Measurements from ENCODE around the gene B4GALNT1.

B4GALNT1 gene

GRCh38 chr12:57604454-57604991 is 28.5 kb downstream of the B4GALNT1 start, which contains the start of gene DTX3:
Gene DTX3 (plus strand): TSS chr12:57604824. CDS start chr12:57606518, 1,694 bp downstream.
- Histone ChIP-seq H3K9me3 (ENCODE audit: insufficient read depth, low read depth, low read length) (no peaks in the 10 kb centered on the region), H3K4me1 (ENCODE audit: insufficient read depth, low read length) (peaks cover 15% of the 10 kb centered on the region; the same call in 1 of the 2 replicates), H3K36me3 (ENCODE audit: insufficient read depth, low read depth, low read length) (peaks cover 48% of the 10 kb centered on the region), H3K4me3 (ENCODE audit: low read length) (peak within 1 kb of the TSS; percentile 88), H3K27me3 (ENCODE audit: insufficient read depth, low read length) (no peaks in the 10 kb centered on the region), H3K9ac (ENCODE audit: low read depth, low read length) (peak within 1 kb of the TSS; percentile 86), H3K27ac (ENCODE audit: low read length) (peak within 1 kb of the TSS; percentile 72)

- Histone ChIP-seq H3K9ac (ENCODE audit: low read depth, low read length) (peak overlapping the region; percentile 86), H3K27me3 (ENCODE audit: insufficient read depth, low read length) (no peaks in the 10 kb centered on the region), H3K36me3 (ENCODE audit: insufficient read depth, low read depth, low read length) (peaks cover 53% of the 10 kb centered on the region), H3K27ac (ENCODE audit: low read length) (peak overlapping the region; percentile 69), H3K4me1 (ENCODE audit: insufficient read depth, low read length) (peaks cover 14% of the 10 kb centered on the region; the same call in 1 of the 2 replicates), H3K9me3 (ENCODE audit: insufficient read depth, low read depth, low read length) (no peaks in the 10 kb centered on the region), H3K4me3 (ENCODE audit: low read length) (peak overlapping the region; percentile 88)
Measured at GRCh38 chr12:57603815-57604453, 29.1 kb downstream of the B4GALNT1 start.

GRCh38 chr12:57603324-57603723 is 29.7 kb downstream of the B4GALNT1 start:
- H3K9me3 ChIP-seq (ENCODE audit: insufficient read depth, low read depth, low read length) = no peaks in the 10 kb centered on the region
- peak overlapping the region; percentile 88; the same call in 1 of the 2 replicates for H3K4me3 ChIP-seq (ENCODE audit: low read length)
- H3K36me3 ChIP-seq (ENCODE audit: insufficient read depth, low read depth, low read length) = peaks cover 52% of the 10 kb centered on the region
- H3K27me3 ChIP-seq (ENCODE audit: insufficient read depth, low read length) = no peaks in the 10 kb centered on the region
- H3K9ac ChIP-seq (ENCODE audit: low read depth, low read length) = peak overlapping the region; percentile 86; the same call in 1 of the 2 replicates
- peaks cover 10% of the 10 kb centered on the region; the same call in 1 of the 2 replicates for H3K4me1 ChIP-seq (ENCODE audit: insufficient read depth, low read length)
- no peak overlapping the region for H3K27ac ChIP-seq (ENCODE audit: low read length)

- peaks cover 10% of the 10 kb centered on the region; the same call in 1 of the 2 replicates for H3K4me1 ChIP-seq (ENCODE audit: insufficient read depth, low read length)
- H3K4me3 ChIP-seq (ENCODE audit: low read length) = no peak overlapping the region
- H3K27me3 ChIP-seq (ENCODE audit: insufficient read depth, low read length) = no peaks in the 10 kb centered on the region
- peaks cover 50% of the 10 kb centered on the region for H3K36me3 ChIP-seq (ENCODE audit: insufficient read depth, low read depth, low read length)
- no peak overlapping the region for H3K27ac ChIP-seq (ENCODE audit: low read length)
- no peaks in the 10 kb centered on the region for H3K9me3 ChIP-seq (ENCODE audit: insufficient read depth, low read depth, low read length)
- no peak overlapping the region for H3K9ac ChIP-seq (ENCODE audit: low read depth, low read length)
Measured at GRCh38 chr12:57602544-57602943, 30.5 kb downstream of the B4GALNT1 start.

- peaks cover 8% of the 10 kb centered on the region; the same call in 1 of the 2 replicates for H3K4me1 ChIP-seq (ENCODE audit: insufficient read depth, low read length)
- no peaks in the 10 kb centered on the region for H3K27me3 ChIP-seq (ENCODE audit: insufficient read depth, low read length)
- H3K9ac ChIP-seq (ENCODE audit: low read depth, low read length) = no peak overlapping the region
- no peak overlapping the region for H3K4me3 ChIP-seq (ENCODE audit: low read length)
- H3K27ac ChIP-seq (ENCODE audit: low read length) = no peak overlapping the region
- no peaks in the 10 kb centered on the region for H3K9me3 ChIP-seq (ENCODE audit: insufficient read depth, low read depth, low read length)
- peaks cover 65% of the 10 kb centered on the region for H3K36me3 ChIP-seq (ENCODE audit: insufficient read depth, low read depth, low read length)
Measured at GRCh38 chr12:57600395-57600794, 32.6 kb downstream of the B4GALNT1 start.

GRCh38 chr12:57593187-57593586 is 39.8 kb downstream of the B4GALNT1 start:
- H3K36me3 ChIP-seq (ENCODE audit: insufficient read depth, low read depth, low read length) = peaks cover 32% of the 10 kb centered on the region
- H3K9me3 ChIP-seq (ENCODE audit: insufficient read depth, low read depth, low read length) = no peaks in the 10 kb centered on the region
- H3K27ac ChIP-seq (ENCODE audit: low read length) = no peak overlapping the region
- 0 out of 2 replicates have a peak, but pooled peaks cover 5% of the 10 kb centered on the region for H3K4me1 ChIP-seq (ENCODE audit: insufficient read depth, low read length)
- no peak overlapping the region for H3K9ac ChIP-seq (ENCODE audit: low read depth, low read length)
- no peak overlapping the region for H3K4me3 ChIP-seq (ENCODE audit: low read length)
- peaks cover 10% of the 10 kb centered on the region for H3K27me3 ChIP-seq (ENCODE audit: insufficient read depth, low read length)

GRCh38 chr12:57592551-57593165 is 40.3 kb downstream of the B4GALNT1 start:
- Histone ChIP-seq H3K36me3 (ENCODE audit: insufficient read depth, low read depth, low read length) (peaks cover 31% of the 10 kb centered on the region), H3K4me3 (ENCODE audit: low read length) (peak overlapping the region; percentile 93; the same call in 1 of the 2 replicates), H3K9me3 (ENCODE audit: insufficient read depth, low read depth, low read length) (no peaks in the 10 kb centered on the region)

GRCh38 chr12:57591782-57592325 is 41.1 kb downstream of the B4GALNT1 start:
- H3K4me1 ChIP-seq (ENCODE audit: insufficient read depth, low read length) = 0 out of 2 replicates have a peak, but pooled peaks cover 5% of the 10 kb centered on the region
- peaks cover 24% of the 10 kb centered on the region for H3K36me3 ChIP-seq (ENCODE audit: insufficient read depth, low read depth, low read length)
- H3K4me3 ChIP-seq (ENCODE audit: low read length) = peak overlapping the region; percentile 93
- H3K9me3 ChIP-seq (ENCODE audit: insufficient read depth, low read depth, low read length) = no peaks in the 10 kb centered on the region
- H3K27me3 ChIP-seq (ENCODE audit: insufficient read depth, low read length) = peaks cover 16% of the 10 kb centered on the region
- H3K27ac ChIP-seq (ENCODE audit: low read length) = no peak overlapping the region
- H3K9ac ChIP-seq (ENCODE audit: low read depth, low read length) = peak overlapping the region; percentile 85

More at GRCh38 chr12:57592551-57593165, 40.3 kb downstream of the B4GALNT1 start:
- peaks cover 15% of the 10 kb centered on the region for H3K27me3 ChIP-seq (ENCODE audit: insufficient read depth, low read length)
- H3K27ac ChIP-seq (ENCODE audit: low read length) = no peak overlapping the region
- 0 out of 2 replicates have a peak, but pooled peaks cover 5% of the 10 kb centered on the region for H3K4me1 ChIP-seq (ENCODE audit: insufficient read depth, low read length)
- peak overlapping the region; percentile 85; the same call in 1 of the 2 replicates for H3K9ac ChIP-seq (ENCODE audit: low read depth, low read length)

- peaks cover 16% of the 10 kb centered on the region for H3K27me3 ChIP-seq (ENCODE audit: insufficient read depth, low read length)
- 0 out of 2 replicates have a peak, but pooled peaks cover 5% of the 10 kb centered on the region for H3K4me1 ChIP-seq (ENCODE audit: insufficient read depth, low read length)
- peak within 1 kb of the TSS; percentile 85 for H3K9ac ChIP-seq (ENCODE audit: low read depth, low read length)
- no peaks in the 10 kb centered on the region for H3K9me3 ChIP-seq (ENCODE audit: insufficient read depth, low read depth, low read length)
- no peak within 1 kb of the TSS for H3K27ac ChIP-seq (ENCODE audit: low read length)
- H3K36me3 ChIP-seq (ENCODE audit: insufficient read depth, low read depth, low read length) = peaks cover 19% of the 10 kb centered on the region
- H3K4me3 ChIP-seq (ENCODE audit: low read length) = peak within 1 kb of the TSS; percentile 93
Measured at GRCh38 chr12:57590864-57591781, 41.9 kb downstream of the B4GALNT1 start, which contains the start of gene PIP4K2C. Gene PIP4K2C (plus strand): TSS chr12:57591192. CDS start chr12:57591290, 98 bp downstream.

GRCh38 chr12:57590479-57590863 is 42.5 kb downstream of the B4GALNT1 start:
- H3K9ac ChIP-seq (ENCODE audit: low read depth, low read length) = peak overlapping the region; percentile 57; the same call in 1 of the 2 replicates
- H3K27me3 ChIP-seq (ENCODE audit: insufficient read depth, low read length) = peaks cover 16% of the 10 kb centered on the region
- no peak overlapping the region for H3K27ac ChIP-seq (ENCODE audit: low read length)
- peak overlapping the region; percentile 93 for H3K4me3 ChIP-seq (ENCODE audit: low read length)
- H3K9me3 ChIP-seq (ENCODE audit: insufficient read depth, low read depth, low read length) = no peaks in the 10 kb centered on the region
- peaks cover 13% of the 10 kb centered on the region for H3K36me3 ChIP-seq (ENCODE audit: insufficient read depth, low read depth, low read length)
- H3K4me1 ChIP-seq (ENCODE audit: insufficient read depth, low read length) = 0 out of 2 replicates have a peak, but pooled peaks cover 5% of the 10 kb centered on the region

All from iPS-20b (cell line).